HCT116 (cell line): Measurements from ENCODE around the gene HOXD10.

Experiments
- ELF1 ChIP-seq: IDR thresholded peaks from 2 replicates; pipeline ENCODE4 v1.6.1; 2012; ENCODE audit warnings: low read depth, borderline replicate concordance
- EZH2 ChIP-seq: fragments of 200-600 bp; sonication (generic); IDR thresholded peaks from 2 replicates; pipeline ENCODE4 v1.6.1; 2017; ENCODE audit warnings: antibody characterized with exemption, mixed run types
- POLR2A ChIP-seq: IDR thresholded peaks from 2 replicates; pipeline ENCODE4 v1.7.0; 2011; ENCODE audit warnings: borderline replicate concordance; ENCODE audit not compliant: insufficient read depth, insufficient read length; ENCODE audit errors: extremely low read depth
- POLR2AphosphoS5 ChIP-seq: IDR thresholded peaks from 2 replicates; pipeline ENCODE4 v1.6.1; 2011; ENCODE audit warnings: mild to moderate bottlenecking, low read depth, low read length, moderate library complexity
- SP1 ChIP-seq: IDR thresholded peaks from 2 replicates; pipeline ENCODE4 v1.6.1; 2012; ENCODE audit warnings: low read depth
- ZFX ChIP-seq: fragments of 450-650 bp; IDR thresholded peaks from 2 replicates; pipeline ENCODE4 v1.6.1; 2017
- ZNF274 ChIP-seq: fragments of 200-500 bp; sonication (Bioruptor generic); IDR thresholded peaks from 2 replicates; pipeline ENCODE4 v1.6.1; 2014; ENCODE audit warnings: mild to moderate bottlenecking, low read depth, low read length, inconsistent platforms
- TF ChIP-seq, protein P1 (sequence below), 3 experiments: fragments of 200-600 bp in 1 of 3; sonication (generic) in 1 of 3; IDR thresholded peaks in 2 of 3; conservative IDR thresholded peaks in 1 of 3; 2 replicates each; pipeline ENCODE4 v1.5.1; 2012 to 2017; ENCODE audit warnings: low read depth in 2 of 3, low read length in 2 of 3, antibody characterized with exemption in 1 of 3, borderline replicate concordance in 1 of 3, control low read depth in 1 of 3, mild to moderate bottlenecking in 1 of 3, mixed read lengths in 1 of 3, mixed run types in 1 of 3, moderate library complexity in 1 of 3; ENCODE audit not compliant: insufficient read depth in 1 of 3
- TF ChIP-seq, protein P2 (sequence below): IDR thresholded peaks from 2 replicates; pipeline ENCODE4 v1.6.1; 2012; ENCODE audit warnings: low read depth

DNA sequence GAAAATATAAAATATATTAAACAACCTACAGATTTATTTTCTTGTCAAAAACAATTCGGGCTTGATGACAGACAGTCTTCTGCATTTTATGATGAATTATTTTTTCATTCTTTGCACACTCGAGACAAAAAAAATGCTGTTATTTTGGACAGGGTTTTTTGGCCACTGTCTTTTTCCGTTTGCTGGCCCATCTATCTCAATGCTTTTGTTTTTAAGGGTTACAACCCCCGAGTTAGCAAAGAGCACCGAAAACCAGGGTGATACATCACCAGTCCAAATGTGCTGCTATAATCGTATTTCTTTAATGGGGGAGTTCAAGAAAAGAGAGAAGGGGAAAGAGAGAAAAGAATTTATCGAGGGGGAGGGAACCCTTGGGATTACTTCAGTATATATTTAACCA lies 40.5 kb upstream of the HOXD10 start:
- TF ChIP-seq EZH2 (no peak), POLR2A (no peak), POLR2AphosphoS5 (no peak), ZNF274 (no peak), ELF1 (no peak), ZFX (no peak), SP1 (no peak)
- TF ChIP-seq, protein P1, sequence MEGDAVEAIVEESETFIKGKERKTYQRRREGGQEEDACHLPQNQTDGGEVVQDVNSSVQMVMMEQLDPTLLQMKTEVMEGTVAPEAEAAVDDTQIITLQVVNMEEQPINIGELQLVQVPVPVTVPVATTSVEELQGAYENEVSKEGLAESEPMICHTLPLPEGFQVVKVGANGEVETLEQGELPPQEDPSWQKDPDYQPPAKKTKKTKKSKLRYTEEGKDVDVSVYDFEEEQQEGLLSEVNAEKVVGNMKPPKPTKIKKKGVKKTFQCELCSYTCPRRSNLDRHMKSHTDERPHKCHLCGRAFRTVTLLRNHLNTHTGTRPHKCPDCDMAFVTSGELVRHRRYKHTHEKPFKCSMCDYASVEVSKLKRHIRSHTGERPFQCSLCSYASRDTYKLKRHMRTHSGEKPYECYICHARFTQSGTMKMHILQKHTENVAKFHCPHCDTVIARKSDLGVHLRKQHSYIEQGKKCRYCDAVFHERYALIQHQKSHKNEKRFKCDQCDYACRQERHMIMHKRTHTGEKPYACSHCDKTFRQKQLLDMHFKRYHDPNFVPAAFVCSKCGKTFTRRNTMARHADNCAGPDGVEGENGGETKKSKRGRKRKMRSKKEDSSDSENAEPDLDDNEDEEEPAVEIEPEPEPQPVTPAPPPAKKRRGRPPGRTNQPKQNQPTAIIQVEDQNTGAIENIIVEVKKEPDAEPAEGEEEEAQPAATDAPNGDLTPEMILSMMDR (IDR thresholded peaks at IDR 0.05 in 2 of 3, conservative IDR thresholded peaks at IDR 0.05 in 1 of 3; ENCODE audit: borderline replicate concordance in 1 of 3, insufficient read depth in 1 of 3, low read depth in 2 of 3, low read length in 2 of 3), result no peak
- TF ChIP-seq, protein P2, sequence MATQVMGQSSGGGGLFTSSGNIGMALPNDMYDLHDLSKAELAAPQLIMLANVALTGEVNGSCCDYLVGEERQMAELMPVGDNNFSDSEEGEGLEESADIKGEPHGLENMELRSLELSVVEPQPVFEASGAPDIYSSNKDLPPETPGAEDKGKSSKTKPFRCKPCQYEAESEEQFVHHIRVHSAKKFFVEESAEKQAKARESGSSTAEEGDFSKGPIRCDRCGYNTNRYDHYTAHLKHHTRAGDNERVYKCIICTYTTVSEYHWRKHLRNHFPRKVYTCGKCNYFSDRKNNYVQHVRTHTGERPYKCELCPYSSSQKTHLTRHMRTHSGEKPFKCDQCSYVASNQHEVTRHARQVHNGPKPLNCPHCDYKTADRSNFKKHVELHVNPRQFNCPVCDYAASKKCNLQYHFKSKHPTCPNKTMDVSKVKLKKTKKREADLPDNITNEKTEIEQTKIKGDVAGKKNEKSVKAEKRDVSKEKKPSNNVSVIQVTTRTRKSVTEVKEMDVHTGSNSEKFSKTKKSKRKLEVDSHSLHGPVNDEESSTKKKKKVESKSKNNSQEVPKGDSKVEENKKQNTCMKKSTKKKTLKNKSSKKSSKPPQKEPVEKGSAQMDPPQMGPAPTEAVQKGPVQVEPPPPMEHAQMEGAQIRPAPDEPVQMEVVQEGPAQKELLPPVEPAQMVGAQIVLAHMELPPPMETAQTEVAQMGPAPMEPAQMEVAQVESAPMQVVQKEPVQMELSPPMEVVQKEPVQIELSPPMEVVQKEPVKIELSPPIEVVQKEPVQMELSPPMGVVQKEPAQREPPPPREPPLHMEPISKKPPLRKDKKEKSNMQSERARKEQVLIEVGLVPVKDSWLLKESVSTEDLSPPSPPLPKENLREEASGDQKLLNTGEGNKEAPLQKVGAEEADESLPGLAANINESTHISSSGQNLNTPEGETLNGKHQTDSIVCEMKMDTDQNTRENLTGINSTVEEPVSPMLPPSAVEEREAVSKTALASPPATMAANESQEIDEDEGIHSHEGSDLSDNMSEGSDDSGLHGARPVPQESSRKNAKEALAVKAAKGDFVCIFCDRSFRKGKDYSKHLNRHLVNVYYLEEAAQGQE, result no peak
